ENCODE data around the gene MAPK14. TPM values are rescaled to one million over a fixed set of nuclear protein-coding genes. Genes with fewer than 3 reads are reported as not detected.
"Not testable (repeated sequence)": the region's sequence is repeated elsewhere in the genome, so short reads cannot be mapped to it uniquely, and the experiment has no call there.

Gene MAPK14
- total RNA-seq, 1 experiment from 2014 or later: 60.4 TPM

- no peak overlapping the region for H3K27ac ChIP-seq
- no TSS peak for BruUV-seq (replicated peaks)
- TF ChIP-seq CTCF (conservative IDR thresholded peaks at IDR 0.05): no peak
- H4K20me1 ChIP-seq (ENCODE audit: insufficient read depth): no peaks in the 10 kb centered on the region
- H3K4me1 ChIP-seq (replicated peaks; ENCODE audit: insufficient read depth): no peaks in the 10 kb centered on the region
- no peak for DNase-seq
- no peak overlapping the region for H2AFZ ChIP-seq
- no peaks in the 10 kb centered on the region for H3K36me3 ChIP-seq (ENCODE audit: low read depth)
- H3K9me2 ChIP-seq (ENCODE audit: insufficient read depth): no peaks in the 10 kb centered on the region
- H3K4me3 ChIP-seq: no peak overlapping the region
- no peaks in the 10 kb centered on the region for H3K9me3 ChIP-seq (ENCODE audit: insufficient read depth, low read depth)
- POLR2A ChIA-PET (ENCODE audit: unreplicated experiment): no interaction called here
- H3K4me2 ChIP-seq: no peak overlapping the region
- no peaks in the 10 kb centered on the region for H3K79me2 ChIP-seq (ENCODE audit: low read depth)
- CTCF ChIA-PET: no interaction called here
- intact Hi-C loops (cut with micrococcal nuclease; ENCODE audit: unreplicated experiment): no loop called here
- H3F3A ChIP-seq (ENCODE audit: insufficient read depth, low read depth): no peaks in the 10 kb centered on the region
- no peaks in the 10 kb centered on the region for H3K27me3 ChIP-seq (ENCODE audit: insufficient read depth, low read depth)
These were observed 42.9 kb upstream of the MAPK14 start for GRCh38 chr6:35984701-35985100.

- H3K9me2 ChIP-seq (ENCODE audit: insufficient read depth); intact Hi-C loops (cut with micrococcal nuclease; ENCODE audit: unreplicated experiment); H4K20me1 ChIP-seq (ENCODE audit: insufficient read depth); CTCF ChIA-PET; H3K4me2 ChIP-seq; H3F3A ChIP-seq (ENCODE audit: insufficient read depth, low read depth); H3K79me2 ChIP-seq (ENCODE audit: low read depth); H3K4me1 ChIP-seq (replicated peaks; ENCODE audit: insufficient read depth); H2AFZ ChIP-seq; H3K36me3 ChIP-seq (ENCODE audit: low read depth); H3K27me3 ChIP-seq (ENCODE audit: insufficient read depth, low read depth); H3K4me3 ChIP-seq; POLR2A ChIA-PET (ENCODE audit: unreplicated experiment); H3K27ac ChIP-seq; H3K9me3 ChIP-seq (ENCODE audit: insufficient read depth, low read depth); DNase-seq; BruUV-seq (replicated peaks): not testable (repeated sequence)
These were observed 39.6 kb upstream of the MAPK14 start for GRCh38 chr6:35988047-35988446.

- intact Hi-C loops (cut with micrococcal nuclease; ENCODE audit: unreplicated experiment): no loop called here
- Histone ChIP-seq H3K4me1 (replicated peaks; ENCODE audit: insufficient read depth) (no peaks in the 10 kb centered on the region), H3K36me3 (ENCODE audit: low read depth) (no peaks in the 10 kb centered on the region), H3K9me3 (ENCODE audit: insufficient read depth, low read depth) (no peaks in the 10 kb centered on the region), H3K4me3 (no peak overlapping the region), H3K27ac (no peak overlapping the region), H3K79me2 (ENCODE audit: low read depth) (no peaks in the 10 kb centered on the region), H3K4me2 (no peak overlapping the region), H3K9me2 (ENCODE audit: insufficient read depth) (no peaks in the 10 kb centered on the region), H2AFZ (no peak overlapping the region), H3F3A (ENCODE audit: insufficient read depth, low read depth) (no peaks in the 10 kb centered on the region), H3K27me3 (ENCODE audit: insufficient read depth, low read depth) (no peaks in the 10 kb centered on the region), H4K20me1 (ENCODE audit: insufficient read depth) (no peaks in the 10 kb centered on the region)
- no TSS peak for BruUV-seq (replicated peaks)
- ChIA-PET POLR2A (ENCODE audit: unreplicated experiment) (no interaction called here), CTCF (no interaction called here)
- TF ChIP-seq CTCF (conservative IDR thresholded peaks at IDR 0.05) (no peak), EZH2 (IDR thresholded peaks at IDR 0.05; ENCODE audit: low read depth) (no peak)
- DNase-seq: no peak
These were observed 34.5 kb upstream of the MAPK14 start for GRCh38 chr6:35993150-35993549.

DNA sequence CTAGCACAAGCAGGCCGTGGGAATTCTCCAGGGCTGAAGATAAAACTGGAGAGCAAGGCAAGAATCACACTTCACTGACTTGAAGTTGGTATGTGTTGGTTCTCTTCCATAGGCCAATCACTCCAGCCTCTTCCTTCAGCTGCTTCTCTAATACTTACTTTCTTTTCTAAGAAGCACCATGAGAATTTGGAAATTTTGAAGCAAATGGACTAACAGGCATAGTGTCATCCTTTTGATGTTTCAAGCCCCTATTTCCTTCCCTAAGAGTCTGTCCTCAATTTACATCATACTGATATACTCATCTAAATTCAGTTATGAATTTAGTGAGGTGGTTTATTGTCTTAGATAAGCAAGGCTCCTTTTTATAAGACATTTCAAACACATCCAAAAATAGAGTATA is 27.2 kb upstream of the MAPK14 start:
- POLR2A ChIA-PET (ENCODE audit: unreplicated experiment): no interaction called here
- no peaks in the 10 kb centered on the region for H3F3A ChIP-seq (ENCODE audit: insufficient read depth, low read depth)

More for the DNA sequence above, 27.2 kb upstream of the MAPK14 start:
- TF ChIP-seq CTCF (conservative IDR thresholded peaks at IDR 0.05) (no peak), EZH2 (IDR thresholded peaks at IDR 0.05; ENCODE audit: low read depth) (no peak)
- no peaks in the 10 kb centered on the region for H3K4me1 ChIP-seq (replicated peaks; ENCODE audit: insufficient read depth)
- no TSS peak for BruUV-seq (replicated peaks)
- no peaks in the 10 kb centered on the region for H3K9me2 ChIP-seq (ENCODE audit: insufficient read depth)
- H3K4me2 ChIP-seq: no peak overlapping the region
- CTCF ChIA-PET: no interaction called here
- no peaks in the 10 kb centered on the region for H4K20me1 ChIP-seq (ENCODE audit: insufficient read depth)
- no peak overlapping the region for H3K27ac ChIP-seq
- H3K79me2 ChIP-seq (ENCODE audit: low read depth): no peaks in the 10 kb centered on the region
- no peak overlapping the region for H3K4me3 ChIP-seq
- H3K27me3 ChIP-seq (ENCODE audit: insufficient read depth, low read depth): no peaks in the 10 kb centered on the region
- H3K36me3 ChIP-seq (ENCODE audit: low read depth): no peaks in the 10 kb centered on the region
- H3K9me3 ChIP-seq (ENCODE audit: insufficient read depth, low read depth): no peaks in the 10 kb centered on the region
- DNase-seq: no peak
- no peak overlapping the region for H2AFZ ChIP-seq
- intact Hi-C loops (cut with micrococcal nuclease; ENCODE audit: unreplicated experiment): no loop called here

Measured in PC-9 (cell line).